OCI-LY1 (cell line): ENCODE data around the gene STK32B.

Source experiments
- H2AFZ ChIP-seq: fragments of 200-600 bp; sonication (generic), shearing (Covaris generic); 2 replicates; pipeline ENCODE4 v1.6.0; 2014; ENCODE audit warnings: antibody characterized with exemption, mild to moderate bottlenecking, low read length
- H3F3A ChIP-seq: fragments of 200-600 bp; sonication (generic), shearing (Covaris generic); 2 replicates; pipeline ENCODE4 v1.6.0; 2014; ENCODE audit warnings: mild to moderate bottlenecking, antibody characterized with exemption, low read length, moderate library complexity; ENCODE audit not compliant: insufficient read depth
- H3K27ac ChIP-seq: fragments of 200-600 bp; sonication (generic); 2 replicates; pipeline ENCODE4 v1.5.1; 2014; ENCODE audit warnings: low read length, mixed run types, mild to moderate bottlenecking, low read depth; ENCODE audit not compliant: poor library complexity, severe bottlenecking
- H3K27me3 ChIP-seq: fragments of 200-600 bp; sonication (generic); 2 replicates; pipeline ENCODE4 v1.6.0; 2014; ENCODE audit warnings: antibody characterized with exemption, mild to moderate bottlenecking, low read length, moderate library complexity; ENCODE audit not compliant: insufficient read depth
- H3K36me3 ChIP-seq: fragments of 200-600 bp; sonication (generic); 2 replicates; pipeline ENCODE4 v1.6.1; 2014; ENCODE audit warnings: mild to moderate bottlenecking, antibody characterized with exemption, low read length, moderate library complexity, mixed read lengths; ENCODE audit not compliant: insufficient read depth
- H3K4me1 ChIP-seq: fragments of 200-600 bp; sonication (generic); 2 replicates; pipeline ENCODE4 v1.5.1; 2014; ENCODE audit warnings: mild to moderate bottlenecking, low read length, moderate library complexity; ENCODE audit not compliant: insufficient read depth, severe bottlenecking
- H3K4me2 ChIP-seq: fragments of 200-600 bp; sonication (generic), shearing (Covaris generic); 2 replicates; pipeline ENCODE4 v1.6.1; 2014; ENCODE audit warnings: low read length
- H3K4me3 ChIP-seq: fragments of 200-600 bp; sonication (generic); 2 replicates; pipeline ENCODE4 v1.5.1; 2014; ENCODE audit warnings: low read length, low read depth, mild to moderate bottlenecking, mixed read lengths; ENCODE audit not compliant: poor library complexity, severe bottlenecking
- H3K79me2 ChIP-seq: fragments of 200-600 bp; shearing (Covaris generic); 2 replicates; pipeline ENCODE4 v1.6.1; 2016; ENCODE audit warnings: mixed run types, low read length, mixed read lengths; ENCODE audit not compliant: insufficient read depth
- H3K9ac ChIP-seq: fragments of 200-600 bp; sonication (generic), shearing (Covaris generic); 2 replicates; pipeline ENCODE4 v1.6.1; 2014; ENCODE audit warnings: mild to moderate bottlenecking, low read length, mixed read lengths
- H3K9me2 ChIP-seq: fragments of 200-600 bp; sonication (generic), shearing (Covaris generic); 2 replicates; pipeline ENCODE4 v1.6.1; 2014; ENCODE audit warnings: low read depth, mild to moderate bottlenecking, low read length, mixed read lengths
- H3K9me3 ChIP-seq: fragments of 200-600 bp; shearing (Covaris generic); 2 replicates; pipeline ENCODE4 v1.6.1; 2014; ENCODE audit warnings: low read length, mixed read lengths
- H4K20me1 ChIP-seq: fragments of 200-600 bp; sonication (generic), shearing (Covaris generic); 2 replicates; pipeline ENCODE4 v1.6.0; 2016; ENCODE audit warnings: mild to moderate bottlenecking, low read length; ENCODE audit not compliant: insufficient read depth
- EZH2 ChIP-seq: fragments of 200-600 bp; sonication (generic), shearing (Covaris generic); IDR thresholded peaks from 2 replicates; pipeline ENCODE4 v1.8.0; 2017; ENCODE audit warnings: borderline replicate concordance, mixed run types, mild to moderate bottlenecking, antibody characterized with exemption, low read length, moderate library complexity, mixed read lengths
- TF ChIP-seq, protein P1 (sequence below): fragments of 200-600 bp; sonication (generic), shearing (Covaris generic); IDR thresholded peaks from 2 replicates; pipeline ENCODE4 v1.5.1; 2017; ENCODE audit warnings: mild to moderate bottlenecking, antibody characterized with exemption, low read length, moderate library complexity, mixed read lengths

The STK32B gene

DNA sequence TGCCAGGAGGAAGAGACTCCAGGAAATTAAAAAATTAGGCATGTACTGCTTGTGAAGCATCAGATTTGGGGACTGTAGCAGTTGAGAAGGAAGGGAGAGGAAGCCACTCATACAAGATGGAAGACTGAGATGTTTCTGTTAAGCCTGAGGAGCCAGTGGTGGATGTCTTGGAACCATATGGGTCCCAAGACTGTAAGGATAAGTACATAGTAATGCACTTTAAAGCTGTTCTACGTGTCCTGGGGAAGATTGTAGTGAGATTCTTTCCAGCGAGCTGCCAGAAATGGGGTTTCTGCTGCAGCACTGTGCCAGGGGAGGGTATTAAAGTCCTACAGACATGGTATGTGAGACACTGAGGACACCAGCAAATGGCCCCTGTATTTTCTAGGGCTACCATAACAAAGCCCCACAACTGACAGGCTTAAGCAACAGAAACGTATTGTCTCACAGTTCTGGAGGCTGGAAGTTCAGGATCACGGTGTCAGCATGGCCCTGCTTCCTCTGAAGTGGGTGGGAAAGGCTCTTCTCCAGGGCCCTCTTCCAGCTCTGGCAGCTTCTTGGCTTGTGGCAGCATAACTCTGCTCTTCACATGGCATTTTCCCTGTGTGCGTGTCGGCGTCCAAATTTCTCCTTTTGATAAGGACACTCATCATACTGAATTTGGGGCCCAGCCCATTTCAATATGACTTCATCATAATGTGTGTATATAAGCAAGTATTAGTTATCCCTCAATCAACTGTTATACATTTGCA, 352.6 kb downstream of the STK32B start:
- Histone ChIP-seq H3K79me2 (no peaks in the 10 kb centered on the region), H3K27me3 (no peaks in the 10 kb centered on the region), H3K9me3 (no peaks in the 10 kb centered on the region), H3K4me1 (no peaks in the 10 kb centered on the region), H4K20me1 (no peaks in the 10 kb centered on the region), H3K36me3 (no peaks in the 10 kb centered on the region), H3K27ac (no peak overlapping the region), H3K4me3 (no peak overlapping the region), H3F3A (no peaks in the 10 kb centered on the region), H3K9ac (no peak overlapping the region), H3K4me2 (no peak overlapping the region), H3K9me2 (no peaks in the 10 kb centered on the region), H2AFZ (no peak overlapping the region)
- TF ChIP-seq, protein P1, sequence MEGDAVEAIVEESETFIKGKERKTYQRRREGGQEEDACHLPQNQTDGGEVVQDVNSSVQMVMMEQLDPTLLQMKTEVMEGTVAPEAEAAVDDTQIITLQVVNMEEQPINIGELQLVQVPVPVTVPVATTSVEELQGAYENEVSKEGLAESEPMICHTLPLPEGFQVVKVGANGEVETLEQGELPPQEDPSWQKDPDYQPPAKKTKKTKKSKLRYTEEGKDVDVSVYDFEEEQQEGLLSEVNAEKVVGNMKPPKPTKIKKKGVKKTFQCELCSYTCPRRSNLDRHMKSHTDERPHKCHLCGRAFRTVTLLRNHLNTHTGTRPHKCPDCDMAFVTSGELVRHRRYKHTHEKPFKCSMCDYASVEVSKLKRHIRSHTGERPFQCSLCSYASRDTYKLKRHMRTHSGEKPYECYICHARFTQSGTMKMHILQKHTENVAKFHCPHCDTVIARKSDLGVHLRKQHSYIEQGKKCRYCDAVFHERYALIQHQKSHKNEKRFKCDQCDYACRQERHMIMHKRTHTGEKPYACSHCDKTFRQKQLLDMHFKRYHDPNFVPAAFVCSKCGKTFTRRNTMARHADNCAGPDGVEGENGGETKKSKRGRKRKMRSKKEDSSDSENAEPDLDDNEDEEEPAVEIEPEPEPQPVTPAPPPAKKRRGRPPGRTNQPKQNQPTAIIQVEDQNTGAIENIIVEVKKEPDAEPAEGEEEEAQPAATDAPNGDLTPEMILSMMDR = no peak
- TF ChIP-seq EZH2 = no peak

DNA sequence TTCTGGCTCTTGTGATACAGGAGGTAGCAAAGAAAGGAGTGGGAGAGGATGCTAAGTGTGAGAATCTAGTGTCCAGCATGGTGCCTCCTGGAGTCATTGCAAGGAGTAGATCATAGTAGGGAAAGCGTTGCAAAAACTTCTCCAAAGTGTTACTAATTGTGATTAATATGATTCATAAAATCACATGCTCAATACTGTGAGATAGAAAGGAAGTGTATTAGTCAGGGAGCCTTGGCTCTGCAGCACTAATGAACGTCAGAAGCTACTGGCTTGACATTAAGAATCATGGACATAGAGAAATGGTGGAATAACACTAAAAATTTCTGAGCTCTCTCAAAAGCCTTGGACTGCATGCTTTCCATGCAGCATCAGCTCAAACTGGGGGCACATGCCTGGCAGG, 358.0 kb downstream of the STK32B start:
- Histone ChIP-seq H3K9ac (no peak overlapping the region), H3F3A (no peaks in the 10 kb centered on the region), H3K9me2 (no peaks in the 10 kb centered on the region), H3K4me3 (no peak overlapping the region), H3K4me2 (no peak overlapping the region), H3K4me1 (no peaks in the 10 kb centered on the region), H3K9me3 (no peaks in the 10 kb centered on the region), H3K27me3 (no peaks in the 10 kb centered on the region), H3K27ac (no peak overlapping the region), H3K79me2 (no peaks in the 10 kb centered on the region), H2AFZ (no peak overlapping the region), H4K20me1 (no peaks in the 10 kb centered on the region), H3K36me3 (no peaks in the 10 kb centered on the region)
- no peak for TF ChIP-seq EZH2
- TF ChIP-seq, protein P1 = no peak

DNA sequence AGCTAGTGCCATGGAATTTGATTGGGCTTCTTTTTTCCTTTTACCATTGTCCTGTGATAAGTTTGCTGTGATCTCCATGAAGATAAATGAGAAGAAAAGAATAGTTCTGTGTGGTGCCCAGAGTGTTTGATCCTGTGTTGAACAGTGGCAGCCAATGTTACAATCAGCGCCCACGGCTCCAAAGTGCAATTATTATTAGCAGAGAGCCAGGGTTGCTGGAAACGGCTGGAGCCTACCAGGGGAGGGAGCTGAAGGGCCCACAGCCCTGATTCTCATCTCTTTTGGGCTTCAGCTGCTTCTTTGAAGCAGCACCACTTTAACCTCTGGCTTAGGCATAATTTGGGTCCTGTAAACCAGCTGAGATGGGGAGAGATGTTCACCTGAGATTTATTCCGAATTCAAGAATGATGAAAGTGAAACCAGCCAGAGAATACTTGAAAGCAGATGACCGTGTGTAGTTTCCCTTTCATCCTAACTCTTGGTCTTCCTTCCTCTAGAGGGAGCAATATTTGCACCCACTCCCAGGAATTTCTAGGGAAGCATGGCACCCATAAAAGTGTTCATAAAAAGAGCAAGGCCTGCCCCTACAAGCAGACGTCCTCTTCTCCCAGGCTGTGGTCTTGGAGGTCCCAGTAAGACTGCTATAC, 358.8 kb downstream of the STK32B start:
- H4K20me1 ChIP-seq = no peaks in the 10 kb centered on the region
- H3K9ac ChIP-seq = no peak overlapping the region
- no peaks in the 10 kb centered on the region for H3K9me3 ChIP-seq
- H3K9me2 ChIP-seq = no peaks in the 10 kb centered on the region
- no peaks in the 10 kb centered on the region for H3F3A ChIP-seq
- no peak overlapping the region for H2AFZ ChIP-seq
- H3K79me2 ChIP-seq = no peaks in the 10 kb centered on the region
- no peaks in the 10 kb centered on the region for H3K4me1 ChIP-seq
- H3K27ac ChIP-seq = no peak overlapping the region
- H3K27me3 ChIP-seq = no peaks in the 10 kb centered on the region
- no peak overlapping the region for H3K4me3 ChIP-seq
- no peaks in the 10 kb centered on the region for H3K36me3 ChIP-seq
- TF ChIP-seq, protein P1 = no peak
- no peak for TF ChIP-seq EZH2
- H3K4me2 ChIP-seq = no peak overlapping the region
